Activated CD8-positive, alpha-beta memory T cell treated with anti-CD3 and anti-CD28 coated beads for 1 hour (primary cell): ENCODE results near the gene AP1M2.
"Not testable (repeated sequence)": the region's sequence is repeated elsewhere in the genome, so short reads cannot be mapped to it uniquely, and the experiment has no call there.

ENCODE experiments used
- DNase-seq, 2 donors: peaks; one replicate each; pipeline ENCODE4 v3.0.0-alpha.2; 2020; ENCODE audit warnings: low read depth in 1 of 2; ENCODE audit errors: extremely low read depth in 1 of 2

AP1M2 gene

GRCh38 chr19:10543420-10544241 is 43.5 kb downstream of the AP1M2 start, which contains the start of gene ATG4D:
TSS of gene ATG4D (plus strand) at chr19:10543904. CDS start at chr19:10544091, 187 bp downstream.
- peak; percentile 34 to 75 for DNase-seq

GRCh38 chr19:10543059-10543419 is 44.1 kb downstream of the AP1M2 start:
- no peak for DNase-seq

DNA sequence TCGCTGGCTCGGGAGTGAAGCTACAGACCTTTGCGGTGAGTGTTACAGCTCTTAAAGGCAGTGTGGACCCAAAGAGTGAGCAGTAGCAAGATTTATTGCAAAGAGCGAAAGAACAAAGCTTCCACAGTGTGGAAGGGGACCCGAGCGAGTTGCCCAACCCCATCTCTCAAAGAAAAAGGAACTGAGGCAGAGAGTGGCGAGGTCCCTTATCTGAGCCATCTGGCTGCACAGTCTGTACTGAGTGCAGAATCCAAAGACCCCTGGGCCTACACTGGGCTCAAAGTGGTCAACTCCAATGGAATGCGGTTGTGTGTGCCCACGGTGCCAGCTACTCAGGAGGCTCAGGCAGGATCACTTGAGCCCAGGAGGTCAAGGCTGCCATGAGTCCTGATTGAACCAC is 48.1 kb downstream of the AP1M2 start:
- not testable (repeated sequence) for DNase-seq

DNA sequence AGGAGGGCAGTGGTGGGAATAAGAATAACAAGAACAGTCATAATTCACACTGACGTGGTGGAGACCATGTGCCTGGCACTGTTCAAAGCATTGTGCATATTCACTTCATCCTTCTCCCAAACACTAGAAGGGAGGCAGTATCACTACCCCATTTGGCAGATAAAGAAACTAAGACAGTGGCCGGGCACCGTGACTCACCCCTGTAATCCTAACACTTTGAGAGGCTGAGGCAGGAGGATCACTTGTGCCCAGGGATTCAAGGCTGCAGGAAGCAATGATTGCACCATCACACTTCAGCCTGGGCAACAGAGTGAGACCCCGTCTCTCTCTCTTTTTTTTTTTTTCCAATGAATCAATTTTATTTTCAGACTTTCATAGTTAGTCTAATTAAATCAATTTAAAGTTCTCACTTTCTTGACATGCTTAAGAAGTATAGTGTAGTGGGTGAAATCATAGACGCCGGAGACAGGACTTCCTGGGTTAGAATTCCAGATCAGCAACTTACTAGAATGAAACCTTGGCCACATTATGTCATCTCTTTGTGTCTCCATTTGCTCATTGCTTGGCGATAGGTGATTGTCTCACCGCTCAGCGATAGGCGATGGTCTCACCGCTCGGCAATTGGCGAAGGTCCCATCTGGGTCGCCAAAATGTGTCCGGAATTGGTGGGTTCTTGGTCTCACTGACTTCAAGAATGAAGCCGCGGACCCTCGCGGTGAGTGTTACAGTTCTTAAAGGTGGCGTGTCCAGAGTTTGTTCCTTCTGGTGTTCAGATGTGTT is 48.7 kb downstream of the AP1M2 start:
- no peak for DNase-seq

- DNase-seq = no peak
These were observed 49.4 kb downstream of the AP1M2 start for GRCh38 chr19:10537668-10538067.

DNA sequence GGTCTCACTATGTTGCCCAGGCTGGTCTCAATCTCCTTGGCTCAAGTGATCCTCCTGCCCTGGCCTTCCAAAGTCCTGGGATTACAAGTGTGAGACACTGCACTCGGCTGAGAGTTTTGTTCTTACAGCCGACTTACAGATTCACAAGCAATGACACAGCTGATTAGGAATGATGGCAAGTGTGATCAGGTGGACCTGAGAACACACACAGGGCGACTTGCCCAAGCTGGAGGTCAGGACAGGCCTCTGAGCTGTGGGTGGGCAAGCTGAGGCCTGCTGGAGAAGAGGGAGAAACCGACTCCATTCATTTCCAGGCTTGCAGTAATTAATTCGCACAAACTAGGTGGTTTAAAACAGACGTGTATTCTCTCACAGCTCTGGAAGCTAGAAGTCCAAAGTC is 51.5 kb downstream of the AP1M2 start:
- DNase-seq = no peak

GRCh38 chr19:10533646-10534386 is 53.3 kb downstream of the AP1M2 start:
- no peak for DNase-seq

DNA sequence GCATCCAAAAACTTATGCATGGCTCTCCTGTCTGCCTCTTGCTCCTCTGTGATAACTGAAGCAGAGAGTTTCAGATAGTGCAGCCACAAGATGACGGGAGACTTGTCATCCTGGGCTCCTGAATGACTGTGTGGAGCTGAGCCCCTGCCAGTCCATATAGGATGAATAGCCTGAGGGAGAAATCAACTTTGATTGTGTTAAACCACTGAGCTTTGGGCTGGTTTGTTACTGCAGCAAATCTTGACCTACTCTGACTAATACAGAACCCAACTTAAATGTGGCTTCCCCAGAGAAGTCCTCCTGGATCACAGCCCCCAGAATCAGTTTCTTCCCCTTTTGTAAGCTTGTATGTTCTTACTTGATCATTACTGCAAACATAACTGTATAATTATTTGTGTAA is 54.7 kb downstream of the AP1M2 start:
- no peak for DNase-seq

GRCh38 chr19:10526887-10527286 is 60.2 kb downstream of the AP1M2 start:
- DNase-seq = not testable (repeated sequence)

- no peak for DNase-seq
These were observed 61.5 kb downstream of the AP1M2 start for GRCh38 chr19:10525636-10526035.

- no peak for DNase-seq
These were observed 63.9 kb downstream of the AP1M2 start for GRCh38 chr19:10523135-10523636.
